Activated CD4-positive, CD25-positive, alpha-beta regulatory T cell treated with anti-CD3 and anti-CD28 coated beads, Interleukin-2, amount 50 U/mL, for 24 hours (primary cell): ENCODE measurements around the gene LUC7L.
"Not testable (repeated sequence)": the region's sequence is repeated elsewhere in the genome, so short reads cannot be mapped to it uniquely, and the experiment has no call there.

Experiments
- ATAC-seq, 2 donors: fragments of 150-1000 bp; cut with Tn5 transposase; one replicate each; pipeline ENCODE4 v1.10.0; 2021; ENCODE audit warnings: mild to moderate bottlenecking in 1 of 2, moderate library complexity in 1 of 2

LUC7L gene, protein sequence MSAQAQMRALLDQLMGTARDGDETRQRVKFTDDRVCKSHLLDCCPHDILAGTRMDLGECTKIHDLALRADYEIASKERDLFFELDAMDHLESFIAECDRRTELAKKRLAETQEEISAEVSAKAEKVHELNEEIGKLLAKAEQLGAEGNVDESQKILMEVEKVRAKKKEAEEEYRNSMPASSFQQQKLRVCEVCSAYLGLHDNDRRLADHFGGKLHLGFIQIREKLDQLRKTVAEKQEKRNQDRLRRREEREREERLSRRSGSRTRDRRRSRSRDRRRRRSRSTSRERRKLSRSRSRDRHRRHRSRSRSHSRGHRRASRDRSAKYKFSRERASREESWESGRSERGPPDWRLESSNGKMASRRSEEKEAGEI

DNA sequence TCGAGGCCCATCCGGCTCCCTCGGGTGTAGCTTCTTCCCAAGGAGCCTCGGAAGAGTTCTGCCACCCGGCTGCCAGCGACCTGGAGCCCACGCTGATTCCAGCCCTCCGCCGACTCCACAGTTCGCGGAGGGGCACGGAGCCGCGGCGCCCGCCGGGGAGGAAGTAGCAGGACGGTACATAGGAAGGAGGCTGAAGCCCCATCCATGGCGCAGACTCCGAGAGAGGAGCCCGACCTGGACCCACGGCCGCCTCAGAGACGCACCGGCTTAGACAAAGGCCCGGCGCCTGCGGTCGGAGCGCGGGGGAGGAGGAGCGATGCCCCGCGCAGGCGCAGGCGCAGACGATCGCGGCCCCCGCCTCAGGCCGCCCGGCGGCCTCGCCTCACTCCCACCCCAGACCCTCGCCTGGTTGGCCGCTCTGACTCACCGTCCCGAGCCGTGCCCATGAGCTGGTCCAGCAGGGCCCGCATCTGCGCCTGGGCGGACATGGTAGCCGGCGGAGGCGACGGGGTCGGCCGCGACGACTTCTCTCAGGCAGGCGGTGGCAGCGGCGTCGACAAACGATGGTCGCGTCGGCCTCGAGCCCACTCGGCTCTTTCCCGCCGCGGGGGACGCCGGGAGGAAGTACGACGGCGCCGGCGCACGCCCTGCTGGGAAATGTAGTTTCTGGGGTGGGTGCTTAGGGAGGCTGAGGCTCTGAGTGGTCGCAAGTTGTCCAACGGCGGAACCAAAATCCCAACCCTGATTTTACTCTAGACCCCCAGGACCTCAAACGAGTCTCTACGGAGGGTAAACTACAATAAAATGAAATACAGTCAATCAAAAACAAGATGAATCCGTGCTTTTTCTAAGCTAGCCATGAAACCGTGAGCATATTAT lies at the start of gene LUC7L:
Gene LUC7L (minus strand): TSS at position 598 of the 879 bp plus-strand sequence. CDS start 110 bp downstream, at position 488.
- ATAC-seq = peak; percentile 92 to 93

DNA sequence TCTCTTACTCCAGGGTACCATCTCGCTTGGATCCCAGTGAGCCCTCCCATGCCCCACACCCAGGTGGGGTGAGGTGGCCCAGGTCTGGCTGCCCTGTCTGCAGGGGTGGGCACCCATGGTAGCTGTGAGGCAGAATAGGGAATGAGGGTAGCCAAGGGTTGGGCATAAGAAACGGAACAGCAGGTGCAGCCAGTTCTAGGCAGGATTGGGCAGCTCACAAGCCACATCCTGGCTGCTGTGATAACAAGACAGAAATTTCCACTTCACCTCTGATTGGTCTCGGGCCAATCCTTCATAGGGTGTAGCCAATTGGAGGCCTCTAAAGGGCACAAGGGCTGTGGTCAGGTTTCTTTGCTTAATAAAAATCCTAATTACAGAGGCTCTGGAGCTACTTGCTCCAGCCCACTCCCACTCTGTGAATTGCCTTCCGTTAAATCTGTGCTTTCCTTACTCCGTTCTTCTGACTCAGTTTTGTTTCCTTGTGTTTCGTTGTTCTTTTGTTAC lies 49.7 kb upstream of the LUC7L start:
- ATAC-seq = peak; percentile 70 to 80

DNA sequence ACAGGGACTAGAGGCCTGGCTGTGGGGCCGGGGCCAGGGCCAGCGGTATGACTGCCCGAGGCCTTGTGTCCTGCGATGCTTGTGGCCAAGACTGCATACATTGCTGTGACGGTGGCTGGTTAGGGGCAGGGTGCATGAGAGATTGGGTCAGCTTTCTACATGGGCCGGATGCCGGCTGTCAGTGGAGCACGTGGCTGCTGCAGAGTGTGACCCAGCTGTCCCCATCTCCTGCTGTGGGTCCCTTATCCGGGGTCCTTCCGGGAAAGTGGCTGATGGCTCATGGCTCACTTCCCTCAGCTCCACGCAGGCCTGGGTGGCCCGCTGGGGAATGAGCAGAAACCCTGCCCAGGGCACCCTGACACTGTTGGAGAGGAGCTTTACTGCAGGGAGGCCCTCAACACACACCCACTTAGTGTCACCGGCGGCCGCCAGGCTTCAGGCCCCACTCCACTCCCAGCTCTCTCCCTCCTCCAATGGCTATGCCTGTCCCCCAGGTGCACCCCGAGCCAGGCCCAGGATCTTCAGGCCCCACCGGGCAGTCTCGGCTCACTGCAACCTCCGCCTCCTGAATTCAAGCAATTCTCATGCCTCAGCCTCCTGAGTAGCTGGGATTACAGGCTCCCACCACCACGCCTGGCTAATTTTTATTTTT lies 47.3 kb upstream of the LUC7L start:
- no peak for ATAC-seq

DNA sequence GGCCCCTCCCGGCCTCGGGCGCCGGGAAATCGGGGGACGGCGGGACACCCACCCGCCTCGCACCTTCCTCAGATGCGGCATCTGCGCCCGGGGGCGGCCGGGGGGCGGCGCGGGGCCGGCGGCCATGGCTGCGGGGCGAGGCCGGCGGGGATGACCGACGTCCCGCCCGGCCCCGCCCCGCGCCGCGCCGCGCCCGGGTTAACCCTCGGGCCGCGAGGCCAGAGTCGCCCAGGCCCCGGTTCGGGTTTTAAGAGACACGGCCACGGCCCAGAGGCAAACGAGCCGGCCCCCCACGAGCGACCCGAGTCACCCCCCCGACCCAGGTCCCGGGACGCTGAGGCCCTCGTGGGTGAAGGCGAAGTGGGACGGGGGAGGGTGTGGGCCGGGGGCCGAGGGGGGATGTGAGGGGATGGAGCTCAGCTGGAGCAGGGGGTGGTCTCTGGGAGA lies 46.6 kb upstream of the LUC7L start, which contains the start of gene RGS11:
Gene RGS11 (minus strand): TSS at position 159 of the 447 bp plus-strand sequence. CDS start 33 bp downstream, at position 126.
- ATAC-seq = no peak

DNA sequence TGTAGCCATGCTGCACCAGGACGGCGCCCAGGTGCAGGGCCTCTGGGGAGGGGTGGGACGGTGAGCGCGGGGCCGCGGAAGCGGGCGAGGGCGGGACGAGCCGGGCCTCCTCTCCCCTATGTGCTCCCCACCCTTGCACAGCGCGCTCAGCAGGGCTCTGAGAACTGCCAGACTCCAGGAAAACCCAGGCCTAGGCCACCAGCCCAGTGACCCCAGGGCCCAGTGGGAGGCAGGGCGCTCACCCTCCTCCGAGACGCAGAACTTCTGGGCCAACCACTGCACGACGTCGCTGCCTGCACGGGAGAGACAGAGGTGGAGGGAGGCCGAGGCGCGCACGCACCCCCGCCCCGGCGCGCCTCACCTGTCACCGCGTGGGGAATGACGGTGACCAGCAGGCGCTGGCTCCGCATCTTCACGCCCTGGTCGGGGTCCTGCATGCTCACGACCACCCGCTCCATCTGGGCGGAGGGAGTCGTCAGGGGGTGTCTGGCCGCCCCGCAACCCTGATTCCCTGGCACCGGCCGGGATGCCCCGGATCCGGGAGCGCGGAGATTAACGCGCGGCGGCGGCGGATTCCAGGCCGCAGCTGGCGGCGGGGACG lies 45.9 kb upstream of the LUC7L start:
- ATAC-seq = peak; percentile 33 to 41

DNA sequence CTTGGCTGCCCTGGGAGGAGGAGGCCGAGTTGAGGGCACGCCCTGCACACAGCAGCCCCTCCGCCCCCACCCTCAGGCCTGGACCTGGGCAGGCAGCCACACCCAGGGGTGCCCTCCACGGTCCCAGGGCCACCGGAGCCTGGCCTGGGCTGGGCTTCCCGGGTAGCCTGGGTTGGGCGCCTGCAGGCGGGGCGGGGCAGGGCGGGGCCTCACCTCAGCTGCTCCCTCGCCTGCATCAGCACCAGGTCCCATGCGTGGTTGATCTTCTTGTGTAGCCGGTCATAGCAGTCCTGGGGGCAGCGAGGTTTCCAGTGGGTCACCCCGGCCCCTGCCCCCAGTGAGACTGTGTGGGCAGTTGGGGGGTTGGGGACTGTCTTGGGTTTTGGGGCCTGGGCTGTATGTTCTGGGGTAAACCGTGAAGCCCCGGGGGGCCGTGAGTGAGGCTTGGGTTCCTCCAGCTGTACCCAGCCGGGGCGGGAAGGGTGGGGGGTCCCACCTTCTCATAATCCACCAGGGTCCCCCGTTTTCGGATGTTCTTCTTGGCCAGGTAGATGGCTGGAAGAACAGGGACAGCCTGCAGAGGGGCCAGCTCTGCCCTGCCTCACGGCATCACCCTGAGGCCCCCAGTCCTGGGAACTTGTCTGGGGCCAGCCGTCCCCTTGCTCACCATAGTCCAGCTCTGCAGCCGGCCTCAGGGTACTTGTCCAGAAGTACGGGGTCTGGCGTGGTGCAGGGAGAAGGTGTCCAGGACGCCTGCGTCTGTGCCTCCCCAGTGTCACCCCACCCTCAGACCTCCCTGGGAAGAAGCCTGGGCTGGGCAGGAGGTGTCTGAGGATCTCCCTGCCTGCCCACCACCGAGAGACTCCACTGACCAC lies 44.5 kb upstream of the LUC7L start:
- no peak for ATAC-seq

DNA sequence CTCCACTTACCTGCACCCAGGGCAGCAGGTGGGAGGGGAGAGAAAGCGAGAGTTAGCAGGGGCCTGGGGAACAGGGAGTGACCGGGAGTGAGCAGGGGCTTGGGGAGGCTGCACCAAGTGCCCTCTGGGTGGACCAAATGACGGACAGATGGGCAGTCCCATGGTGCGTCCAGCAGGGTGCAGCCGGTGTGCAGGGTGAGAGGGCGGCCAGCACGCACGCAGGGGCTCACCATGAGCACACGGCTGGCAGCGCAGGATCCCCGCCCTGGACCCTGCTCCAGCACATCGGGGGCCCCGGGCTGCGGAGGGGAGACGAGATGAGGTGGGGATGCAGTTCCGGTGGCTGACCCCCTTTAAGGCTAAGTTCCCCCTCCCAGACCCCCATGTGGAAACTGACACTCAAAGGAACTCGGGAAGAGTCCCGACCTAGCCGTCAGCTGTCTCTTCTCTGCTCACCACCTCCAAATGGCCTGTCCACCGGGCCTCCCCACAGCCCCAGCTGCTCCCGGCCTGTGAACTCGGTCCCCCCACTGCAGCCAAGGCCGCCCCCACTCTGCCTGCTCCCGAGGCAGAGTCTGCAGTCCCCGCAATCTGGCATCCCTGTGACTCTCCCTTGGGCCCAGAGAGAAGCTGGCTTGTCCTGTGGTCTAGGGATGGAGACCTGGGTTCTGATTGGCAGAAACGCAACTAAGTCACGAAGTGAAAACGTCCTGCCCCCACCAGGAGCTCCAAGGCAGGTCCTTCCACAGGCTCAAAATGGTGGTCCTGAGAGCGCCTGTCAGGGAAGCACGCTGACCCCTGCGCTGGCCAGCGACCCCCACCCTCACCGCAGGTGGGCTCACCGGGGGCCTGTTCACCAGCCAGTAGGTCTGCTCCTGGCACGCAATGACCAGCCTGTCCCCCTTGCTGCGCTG lies 43.6 kb upstream of the LUC7L start:
- ATAC-seq = no peak

DNA sequence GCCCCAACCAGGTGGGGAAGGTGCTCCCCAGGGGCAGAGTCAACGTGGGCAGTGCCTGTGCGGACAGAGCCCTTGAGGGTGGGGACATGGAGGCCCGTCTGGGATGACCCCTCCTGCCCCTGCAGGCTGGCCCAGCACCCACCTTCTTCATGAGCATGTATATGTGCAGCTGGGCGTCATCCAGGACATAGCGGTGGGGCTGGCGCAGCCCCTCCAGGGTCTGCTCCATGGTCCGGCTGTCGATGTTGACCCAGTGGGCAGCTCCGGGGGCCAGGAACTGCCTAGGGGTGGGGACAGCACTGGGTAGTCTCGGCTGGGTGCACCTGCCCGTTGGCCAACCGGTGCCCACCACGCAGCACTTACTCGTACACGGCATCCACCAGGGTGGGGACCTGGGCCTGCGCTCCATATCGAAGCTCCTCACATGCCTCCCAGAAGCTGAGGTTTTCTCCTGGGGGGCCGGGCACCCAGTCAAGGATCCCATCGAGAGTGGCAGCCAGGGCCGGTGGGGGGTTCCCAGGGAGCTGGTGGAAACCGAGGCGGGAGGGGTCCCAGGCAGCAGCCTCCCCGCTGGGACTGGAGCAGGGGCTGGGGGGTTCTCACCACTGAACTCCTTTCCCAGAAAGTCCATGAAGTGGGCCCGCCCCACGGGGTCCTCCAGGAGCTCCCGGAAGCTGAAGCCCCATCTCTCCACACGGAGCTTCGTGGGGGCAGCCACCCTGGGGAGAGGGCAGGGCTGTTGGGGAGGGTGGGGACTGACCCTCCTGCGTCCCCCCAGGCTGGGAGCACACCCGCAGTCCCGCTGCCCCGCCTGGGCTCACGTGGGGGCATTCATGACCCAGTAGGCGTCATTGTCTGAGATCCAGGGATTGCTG lies 41.4 kb upstream of the LUC7L start:
- ATAC-seq = no peak

DNA sequence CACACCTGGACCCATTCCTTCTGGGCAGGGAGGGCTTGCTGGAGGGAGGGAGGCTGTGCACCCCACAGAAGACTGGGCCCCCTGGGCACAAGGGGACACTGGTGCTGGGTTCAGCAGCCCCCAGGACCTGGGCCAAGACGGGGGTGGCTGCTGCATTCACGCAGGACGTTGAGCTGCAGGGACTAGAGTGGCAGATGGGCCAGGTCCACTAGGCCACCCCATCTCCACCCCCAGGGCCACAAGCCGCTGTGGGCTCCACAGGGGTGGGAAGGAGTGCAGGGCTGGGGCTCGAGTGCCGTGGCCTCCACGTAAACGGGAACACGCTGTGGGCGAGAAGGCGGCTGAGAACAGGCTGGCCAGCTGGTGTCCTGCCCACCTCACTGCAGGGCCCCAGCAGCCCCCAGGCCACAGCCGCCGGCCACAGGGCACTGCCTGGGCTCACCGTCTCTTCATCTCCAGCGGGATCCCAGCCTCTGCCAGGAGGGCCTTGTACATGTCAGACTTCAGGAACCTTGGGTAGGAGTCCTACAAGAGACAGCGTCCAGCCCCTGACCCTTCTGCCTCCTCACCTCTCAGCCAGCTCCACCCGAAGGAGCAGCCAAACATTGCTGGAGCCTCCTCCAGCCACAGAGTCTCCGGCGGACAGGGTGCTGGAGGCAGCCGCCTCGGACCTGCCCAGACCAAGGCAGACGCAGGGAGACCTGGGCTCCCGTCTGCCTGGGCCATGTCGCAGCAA lies 40.0 kb upstream of the LUC7L start:
- ATAC-seq = no peak

DNA sequence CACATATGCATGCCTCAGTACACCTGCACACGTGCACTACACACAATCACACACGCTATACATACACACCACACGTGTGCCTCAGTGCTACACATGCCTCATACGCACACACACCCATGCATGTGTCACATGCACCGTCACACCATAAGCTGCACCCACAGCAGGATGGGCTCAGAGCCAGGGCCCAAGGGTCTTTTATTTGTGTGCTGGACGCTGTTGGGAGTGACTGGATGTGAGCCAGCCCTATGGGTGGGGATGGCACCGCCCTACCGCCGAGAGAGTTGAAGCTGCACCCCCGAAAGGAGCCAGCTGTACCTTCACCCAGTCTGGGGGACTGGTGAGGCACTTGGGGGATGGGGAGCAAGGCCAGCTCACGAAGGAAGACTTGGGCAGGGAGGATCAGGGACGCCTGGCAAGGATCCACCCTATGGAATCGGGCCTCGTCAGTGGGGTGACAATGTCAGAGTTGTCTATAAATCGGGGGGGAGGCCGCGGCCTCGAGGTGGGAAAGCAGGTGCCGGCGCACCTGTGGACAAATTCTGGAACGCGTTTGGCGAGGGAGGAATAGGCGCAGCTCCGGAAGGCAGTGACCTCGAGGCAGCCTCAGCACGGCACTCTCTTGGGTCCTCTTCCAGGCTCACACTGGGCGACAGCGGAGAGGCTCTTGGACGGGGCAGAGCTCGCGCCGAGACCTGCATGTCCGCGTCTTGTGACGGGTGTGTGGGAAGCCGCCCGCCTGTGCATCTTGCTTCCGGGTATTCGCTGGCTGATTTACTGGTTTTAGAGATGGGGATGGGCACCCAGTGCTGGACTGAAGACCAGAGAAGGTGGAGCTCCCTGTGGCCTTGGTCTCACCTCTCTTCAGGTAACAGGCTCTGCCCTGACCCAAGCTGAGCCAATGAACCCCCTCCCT lies 39.1 kb upstream of the LUC7L start:
- no peak for ATAC-seq

DNA sequence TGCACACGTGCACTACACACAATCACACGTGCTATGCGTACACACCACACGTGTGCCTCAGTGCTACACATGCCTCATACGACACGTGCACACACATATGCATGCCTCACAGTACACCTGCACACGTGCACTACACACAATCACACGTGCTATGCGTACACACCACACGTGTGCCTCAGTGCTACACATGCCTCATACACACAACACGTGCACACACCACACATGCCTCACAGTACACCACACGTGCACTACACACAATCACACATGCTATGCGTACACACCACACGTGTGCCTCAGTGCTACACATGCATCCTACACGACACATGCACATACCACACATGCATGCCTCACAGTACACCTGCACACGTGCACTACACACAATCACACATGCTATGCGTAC lies 38.3 kb upstream of the LUC7L start:
- not testable (repeated sequence) for ATAC-seq

DNA sequence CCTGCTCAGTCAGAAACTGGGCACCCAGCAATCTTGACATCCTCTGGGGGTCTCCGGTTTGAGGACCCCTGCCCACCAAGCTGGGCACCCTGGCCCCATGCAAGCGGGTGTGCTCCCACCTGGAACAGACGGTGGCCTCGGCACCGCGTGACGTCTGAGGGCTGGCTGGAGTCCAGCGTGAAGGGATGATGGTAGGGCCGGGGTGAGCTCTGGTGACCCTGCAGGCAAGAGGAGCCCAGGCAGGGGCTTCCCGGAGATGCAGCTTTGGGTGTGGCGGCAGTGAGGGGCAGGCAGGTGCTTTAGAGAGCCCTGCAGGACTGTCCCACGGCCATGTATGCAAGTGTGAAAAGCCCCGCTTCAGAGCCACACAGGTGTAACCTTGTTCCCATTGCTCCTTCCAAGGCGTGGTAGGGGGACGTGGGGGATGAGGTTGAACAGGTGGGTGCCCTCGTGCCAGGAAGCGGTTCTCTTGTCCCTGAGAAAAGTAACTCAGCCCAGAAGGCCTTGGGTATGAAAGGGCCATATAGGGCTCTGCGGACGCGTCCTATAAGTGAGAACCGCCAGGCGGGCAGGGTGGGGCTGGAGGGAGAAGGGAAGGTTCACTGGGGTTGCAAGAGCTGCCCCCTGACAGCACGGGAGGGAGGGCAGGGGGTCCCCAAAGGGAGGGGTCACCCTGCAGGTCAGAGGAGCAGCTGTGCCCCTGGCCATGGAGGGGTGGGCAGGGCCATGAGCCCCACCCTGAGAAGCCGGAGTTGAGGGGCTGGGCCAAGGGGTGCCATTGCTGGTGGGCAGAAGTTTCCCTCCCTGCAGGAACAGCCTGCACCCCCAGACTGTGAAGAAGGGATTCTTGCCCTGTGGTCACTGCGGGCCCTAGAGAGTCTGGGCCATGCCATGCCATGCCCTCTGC lies 37.3 kb upstream of the LUC7L start:
- no peak for ATAC-seq

DNA sequence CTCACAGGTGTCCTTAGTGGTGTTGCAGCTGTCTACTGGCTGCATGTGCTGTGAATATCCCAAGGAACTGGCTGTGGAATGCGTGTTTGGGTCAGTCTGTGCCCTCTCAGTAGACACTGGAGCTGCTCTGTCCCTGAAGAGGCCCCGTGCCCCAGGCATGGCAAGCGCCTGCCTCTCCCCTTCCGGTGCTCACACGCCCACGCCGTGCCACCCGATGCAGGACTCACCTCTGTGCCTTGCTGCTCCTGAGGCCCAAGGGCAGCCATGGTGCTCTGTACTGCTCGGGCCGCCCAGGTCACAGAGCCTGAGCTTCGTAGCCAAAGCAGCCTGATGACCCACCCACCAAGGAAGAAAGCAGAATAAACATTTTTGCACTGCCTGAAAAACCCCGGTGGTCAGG lies 36.5 kb upstream of the LUC7L start:
- no peak for ATAC-seq

DNA sequence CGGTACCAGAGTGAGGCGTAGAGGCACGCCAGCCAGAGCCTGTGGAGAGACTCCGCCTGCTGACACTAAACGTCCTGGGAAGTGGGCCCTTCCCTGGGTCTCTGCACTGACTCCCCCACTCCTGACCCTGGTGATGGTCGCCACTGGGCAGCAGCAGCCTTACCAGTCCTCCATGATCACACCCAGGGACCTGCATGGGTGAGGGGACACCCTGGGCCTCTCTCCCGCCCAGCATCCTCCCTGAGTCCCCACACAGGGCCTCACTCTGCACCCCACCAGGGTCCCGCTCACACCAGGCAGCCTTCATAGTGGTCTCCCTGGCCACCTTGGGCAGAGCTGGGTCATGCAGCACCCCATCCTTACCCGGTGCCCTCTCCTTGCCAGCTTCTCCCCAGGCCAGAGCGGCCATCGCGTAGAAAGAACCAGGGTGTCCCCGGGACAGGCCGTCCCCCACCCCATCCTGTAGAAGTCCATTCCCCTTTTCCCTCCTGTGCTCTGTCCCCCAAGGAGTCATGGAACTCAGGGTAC lies 35.8 kb upstream of the LUC7L start:
- ATAC-seq = no peak

DNA sequence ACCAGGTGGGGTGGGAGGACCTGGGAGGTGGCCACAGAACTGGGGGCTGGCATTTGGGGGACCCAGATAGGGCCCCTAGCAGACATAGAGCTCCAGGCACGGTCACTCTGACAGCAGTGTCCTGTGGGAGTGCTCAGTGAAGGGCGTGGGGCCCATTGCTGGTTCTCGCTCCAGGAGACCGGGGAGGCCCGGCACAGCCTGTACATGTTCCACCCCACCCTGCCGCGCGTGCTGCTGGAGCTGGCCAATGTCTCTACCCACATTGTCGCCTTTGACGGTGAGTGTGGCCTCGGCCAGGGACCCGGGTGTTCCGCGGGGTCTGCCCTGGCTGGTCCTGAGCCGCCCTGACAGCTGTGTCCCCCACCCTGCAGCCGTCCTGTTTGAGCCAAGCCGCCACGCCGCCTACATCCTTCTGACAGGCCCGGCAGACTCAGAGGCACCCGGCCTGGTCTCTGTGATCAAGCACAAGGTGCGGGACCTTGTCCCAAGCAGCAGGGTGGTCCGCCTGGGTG lies 35.2 kb upstream of the LUC7L start:
- no peak for ATAC-seq

DNA sequence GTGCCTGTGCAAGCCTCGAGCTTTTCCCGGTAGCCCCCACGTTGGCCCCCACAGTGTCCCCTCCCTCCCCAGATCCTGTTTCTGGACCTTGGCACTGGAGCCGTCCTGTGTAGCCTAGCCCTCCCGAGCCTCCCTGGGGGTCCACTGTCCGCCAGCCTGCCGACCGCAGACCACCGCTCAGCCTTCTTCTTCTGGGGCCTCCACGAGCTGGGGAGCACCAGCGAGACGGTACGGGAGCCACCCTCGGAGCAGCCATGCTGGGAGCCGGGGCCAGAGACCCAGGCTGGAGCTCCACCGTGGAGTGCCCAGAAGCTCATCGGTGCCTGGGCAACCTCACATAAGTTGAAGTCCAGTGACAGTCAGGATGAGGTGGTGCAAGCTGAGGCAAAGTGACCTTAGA lies 34.7 kb upstream of the LUC7L start:
- ATAC-seq = no peak
